GM21737 (cell line): ENCODE data around the gene NAXD.
A peak's percentile ranks its signal among the peaks of the same experiment; 100 is the strongest.
"Not testable (repeated sequence)": the region's sequence is repeated elsewhere in the genome, so short reads cannot be mapped to it uniquely, and the experiment has no call there.

Source experiments
- ATAC-seq: cut with Tn5 transposase; IDR thresholded peaks from one replicate; pipeline ENCODE4 v1.9.1; 2021; ENCODE audit warnings: mild to moderate bottlenecking, moderate library complexity; ENCODE audit not compliant: unreplicated experiment

NAXD gene

DNA sequence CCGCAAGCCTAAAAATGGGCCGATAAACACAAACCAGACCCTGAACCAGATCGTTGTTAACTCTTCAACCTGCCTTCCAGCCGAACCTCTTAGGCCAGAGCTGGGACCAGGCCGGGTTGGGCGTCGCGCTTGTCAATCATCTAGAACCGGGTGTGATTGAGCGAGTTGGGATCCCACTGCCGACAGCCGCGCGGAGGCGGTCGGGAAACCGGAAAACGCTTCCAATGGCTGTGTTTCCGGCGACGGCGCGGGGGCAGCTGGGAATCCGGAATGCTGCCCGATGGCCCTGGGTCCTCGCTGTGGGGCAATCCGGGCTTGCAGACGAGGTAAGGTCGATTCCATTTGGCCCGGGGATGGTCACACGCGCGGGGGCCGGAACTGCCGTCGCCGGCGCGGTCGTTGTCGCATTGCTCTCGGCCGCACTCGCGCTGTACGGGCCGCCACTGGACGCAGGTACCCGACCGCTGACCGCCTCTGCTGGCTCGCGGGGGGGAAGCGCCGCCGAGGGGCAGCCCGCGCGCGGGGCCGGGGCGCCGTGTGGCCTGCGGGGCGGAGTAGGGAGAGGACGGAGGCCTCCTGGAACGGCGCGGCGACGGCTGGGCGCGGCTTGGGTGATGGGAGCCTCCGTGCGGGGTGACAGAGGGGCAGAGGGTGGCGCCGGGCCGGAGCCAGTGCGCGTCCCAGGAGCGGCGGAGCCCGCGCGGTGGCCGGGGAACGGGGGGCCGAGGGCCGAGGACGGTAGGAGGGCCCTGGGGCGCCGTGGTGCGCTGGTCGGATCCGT lies at the start of gene NAXD:
Gene NAXD (plus strand): TSS at position 224 of the 781 bp plus-strand sequence. CDS start 57 bp downstream, at position 281.
- peak; percentile 62 for ATAC-seq

DNA sequence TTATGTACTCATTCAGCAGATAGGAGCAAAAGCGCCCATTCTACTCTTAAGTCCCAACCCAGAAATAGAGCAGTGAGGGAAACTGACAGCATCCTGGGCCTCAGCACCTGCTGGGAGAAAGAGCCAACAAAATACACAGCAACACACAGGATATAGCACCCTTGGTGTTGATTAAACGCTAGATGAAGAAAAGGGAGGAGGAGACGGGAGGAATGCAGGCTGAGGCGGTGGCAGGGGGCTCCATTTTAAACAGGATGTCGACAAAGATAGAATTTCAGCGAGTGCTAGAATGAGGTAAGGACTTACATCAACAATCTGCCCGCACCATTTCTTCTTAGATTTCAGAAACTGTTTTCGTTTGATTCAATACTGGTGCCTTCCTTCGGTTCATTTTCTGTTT lies 49.2 kb upstream of the NAXD start:
- ATAC-seq, result no peak

DNA sequence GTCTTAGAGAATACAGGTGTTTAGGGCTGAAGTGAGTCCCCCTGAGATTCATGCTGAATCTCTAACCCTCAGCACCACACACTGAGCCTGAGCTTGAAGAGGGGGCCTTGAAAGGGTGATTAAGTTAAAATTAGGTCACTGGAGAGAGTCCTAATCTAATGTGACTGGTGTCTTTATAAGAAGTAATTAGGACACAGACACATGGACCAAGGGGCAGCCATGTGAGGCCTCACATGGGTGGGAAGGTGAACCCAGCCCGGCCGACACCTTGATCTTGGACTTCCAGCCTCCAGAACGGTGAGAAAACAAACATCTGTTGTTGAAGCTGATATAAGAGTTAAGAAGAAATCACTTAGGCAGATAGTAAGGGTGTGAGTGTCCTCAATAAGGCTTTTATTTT lies 46.7 kb upstream of the NAXD start:
- no peak for ATAC-seq

DNA sequence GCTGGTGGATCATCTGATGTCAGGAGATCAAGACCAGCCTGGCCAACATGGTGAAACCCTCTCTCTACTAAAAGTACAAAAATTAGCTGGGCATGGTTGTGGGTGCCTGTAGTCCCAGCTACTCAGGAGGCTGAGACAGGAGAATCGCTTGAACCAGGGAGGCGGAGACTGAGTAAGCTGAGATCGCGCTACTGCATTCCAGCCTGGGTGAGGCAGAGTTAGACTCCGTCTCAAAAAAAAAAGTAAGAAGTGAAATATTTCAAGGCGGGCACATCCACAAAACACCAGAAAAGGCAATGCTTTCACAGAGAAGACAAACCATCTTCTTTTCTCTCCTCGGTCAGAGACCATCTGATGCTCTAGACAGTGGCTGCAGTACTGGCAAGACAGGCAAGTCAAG lies 45.4 kb upstream of the NAXD start:
- ATAC-seq, result not testable (repeated sequence)

DNA sequence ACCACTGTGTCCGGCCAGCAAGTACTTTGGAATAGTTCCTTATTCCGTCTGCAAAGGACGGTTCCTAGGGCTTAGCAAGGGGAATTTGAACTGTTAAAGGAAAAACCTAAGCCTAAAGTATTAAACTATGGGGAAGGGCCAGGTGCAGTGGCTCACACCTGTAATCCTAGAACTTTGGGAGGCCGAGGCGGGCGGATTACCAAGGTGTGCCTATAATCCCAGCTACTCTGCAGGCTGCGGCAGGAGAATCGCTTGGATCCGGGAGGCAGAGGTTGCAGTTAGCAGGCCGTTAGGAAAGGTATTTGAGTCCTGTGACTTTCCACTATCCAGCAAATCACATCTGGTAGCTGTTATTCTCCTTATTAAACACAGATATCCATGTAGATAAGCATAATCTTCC lies 44.5 kb upstream of the NAXD start:
- ATAC-seq, result no peak

DNA sequence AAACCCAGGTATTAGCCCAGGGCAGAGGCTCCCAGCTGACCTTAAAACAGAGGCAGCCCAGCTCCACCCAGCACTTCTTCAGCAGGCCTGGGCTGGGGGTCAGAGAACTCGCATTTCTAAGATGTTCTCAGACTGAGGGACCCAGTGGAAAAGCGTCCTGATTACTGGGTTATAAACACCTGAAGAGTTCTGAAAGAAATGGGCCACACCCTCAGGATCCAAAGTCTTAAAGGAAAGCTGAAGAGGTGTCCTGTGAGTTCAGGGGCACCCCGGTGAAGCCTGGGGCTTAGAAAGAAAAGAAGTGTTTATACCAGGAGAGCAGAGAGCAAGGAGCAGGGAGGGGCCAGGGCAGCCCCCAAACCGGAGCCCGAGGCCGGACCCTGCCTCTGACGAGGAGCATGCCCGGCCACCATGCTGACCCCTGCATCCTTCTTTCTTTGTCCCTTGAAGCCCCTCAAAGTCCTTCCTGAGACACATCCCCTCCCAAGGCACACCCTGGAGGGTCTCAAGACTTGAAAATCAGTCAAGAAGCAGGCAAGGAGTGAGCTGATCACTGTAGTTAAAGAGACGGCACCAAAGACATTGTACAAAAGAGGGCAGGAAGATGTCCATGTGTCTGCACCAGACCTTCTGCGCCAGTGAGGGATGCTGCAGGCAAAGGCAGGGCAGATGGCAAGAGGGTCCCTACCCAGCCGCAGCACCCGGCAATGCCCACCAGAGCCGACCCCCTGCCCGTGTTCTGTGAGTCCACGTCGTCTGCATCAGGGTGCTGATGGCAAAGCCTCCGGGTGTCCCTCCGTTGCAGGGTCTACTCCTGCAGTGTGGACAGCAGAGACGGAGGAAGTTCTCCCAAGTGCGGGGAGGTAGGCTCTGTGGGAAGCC lies 43.2 kb upstream of the NAXD start:
- ATAC-seq, result no peak

DNA sequence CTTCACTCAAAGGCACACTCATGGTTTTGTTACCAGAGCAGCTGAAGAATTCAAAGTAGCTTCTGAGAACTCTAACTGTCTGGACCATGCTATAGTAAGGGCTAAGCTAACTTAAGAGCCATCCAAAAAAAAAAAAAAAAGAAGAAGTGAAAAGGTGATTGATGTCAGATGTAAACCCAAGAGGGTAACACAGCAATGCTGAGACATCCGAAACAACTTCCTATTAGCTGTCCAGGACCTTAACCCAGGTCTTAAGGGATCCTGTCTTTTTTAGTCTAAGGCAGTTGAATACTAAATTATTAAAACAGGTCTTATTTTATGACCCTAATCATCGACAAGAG lies 42.6 kb upstream of the NAXD start:
- no peak for ATAC-seq

DNA sequence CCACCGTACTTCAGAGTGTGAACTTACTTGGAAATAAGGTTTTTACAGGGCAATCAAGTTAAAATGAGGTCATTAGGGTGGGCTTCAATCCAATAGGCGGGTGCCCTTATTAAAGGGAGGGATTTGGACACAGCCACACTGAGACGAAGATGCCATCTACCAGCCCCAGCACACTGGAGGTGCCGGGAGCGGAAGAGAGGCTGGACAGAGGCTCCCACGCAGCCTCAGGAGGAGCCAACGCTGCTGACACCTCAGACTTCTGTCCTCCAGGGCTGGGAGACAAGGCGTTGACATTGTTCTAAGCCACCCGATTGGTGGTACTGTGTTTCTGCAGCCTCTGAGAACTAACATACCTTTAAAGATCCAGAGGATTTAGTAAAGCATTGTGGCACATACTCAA lies 41.2 kb upstream of the NAXD start:
- no peak for ATAC-seq

DNA sequence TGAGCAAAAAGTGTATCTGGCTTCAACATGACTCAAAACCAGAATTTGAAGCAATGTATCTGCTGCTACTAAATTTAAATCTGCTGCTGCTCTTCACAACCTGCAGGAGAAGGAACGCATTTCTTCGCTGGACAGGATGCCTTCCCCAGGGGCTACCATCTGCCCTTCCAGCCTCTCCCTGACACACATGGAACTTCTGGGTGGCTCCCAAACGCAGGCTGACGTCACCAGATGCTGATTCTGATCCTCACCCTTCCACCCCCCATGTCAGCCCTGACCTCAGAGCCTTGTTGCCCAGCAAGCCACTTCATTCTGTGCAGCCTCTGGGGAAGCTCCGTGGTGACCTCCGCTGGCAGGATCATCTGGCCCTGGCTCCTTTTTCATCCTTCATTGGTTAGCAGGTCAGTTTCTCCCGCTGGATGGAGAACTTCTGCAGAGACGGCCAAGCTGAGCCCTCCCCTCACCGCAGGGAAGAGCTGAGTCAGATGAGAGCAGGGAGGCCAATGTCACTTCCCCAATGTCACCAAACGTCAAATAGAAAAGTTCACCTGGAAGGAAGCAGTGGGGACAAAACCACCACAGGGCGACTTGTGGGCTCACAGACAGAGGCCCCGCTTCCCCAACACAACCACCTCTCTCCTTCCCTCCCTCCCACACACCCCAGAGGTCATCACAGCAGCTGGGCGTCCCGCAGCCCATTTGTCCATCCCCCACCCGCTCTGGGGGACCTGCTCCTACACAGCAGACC lies 39.8 kb upstream of the NAXD start:
- peak; percentile 86 for ATAC-seq

DNA sequence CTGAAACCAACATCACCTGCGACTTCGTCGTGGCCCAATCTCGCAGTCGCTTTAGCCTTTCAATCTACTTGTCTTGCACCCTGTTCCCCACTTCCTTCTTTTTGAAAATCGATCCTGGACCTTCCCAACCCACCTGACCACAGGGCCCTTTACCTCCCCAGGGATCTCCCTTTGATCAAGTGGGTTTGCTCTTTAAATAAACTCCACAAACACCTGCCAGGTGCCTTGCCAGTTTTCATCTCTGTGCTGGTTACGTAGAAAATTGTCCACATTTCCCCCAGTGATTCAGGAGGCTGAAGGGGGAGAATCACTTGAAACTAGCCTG lies 39.3 kb upstream of the NAXD start:
- ATAC-seq, result no peak

DNA sequence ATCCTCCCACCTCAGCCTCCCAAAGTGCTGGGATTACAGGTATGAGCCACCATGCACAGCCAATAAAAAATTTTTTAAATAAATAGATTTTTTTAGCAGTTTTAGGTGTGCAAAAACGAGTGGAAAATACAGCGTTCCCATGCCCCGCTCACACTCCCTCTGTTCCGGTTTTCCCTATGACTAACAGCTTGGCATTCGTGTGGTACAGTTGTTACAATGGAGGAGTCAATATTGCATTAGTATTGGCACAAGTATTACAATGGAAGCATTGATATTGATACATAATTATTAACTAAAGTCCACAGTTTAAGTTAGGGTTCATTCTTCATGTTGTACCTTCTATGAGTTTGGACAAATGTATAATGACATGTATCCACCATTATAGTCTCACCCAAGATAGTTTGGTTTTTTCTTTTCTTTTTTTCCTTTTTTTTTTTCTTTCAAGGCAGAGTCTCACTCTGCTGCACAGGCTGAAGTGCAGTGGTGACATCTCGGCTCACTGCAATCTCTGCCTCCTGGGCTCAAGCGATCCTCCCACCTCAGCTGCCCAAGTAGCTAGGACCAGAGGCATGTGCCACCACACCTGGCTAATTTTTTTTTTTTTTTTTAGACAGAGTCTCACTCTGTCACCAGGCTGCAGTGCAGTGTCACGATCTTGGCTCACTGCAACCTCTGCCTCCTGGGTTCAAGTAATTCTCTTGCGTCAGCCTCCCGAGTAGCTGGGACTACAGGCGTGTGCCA lies 38.4 kb upstream of the NAXD start:
- no peak for ATAC-seq

DNA sequence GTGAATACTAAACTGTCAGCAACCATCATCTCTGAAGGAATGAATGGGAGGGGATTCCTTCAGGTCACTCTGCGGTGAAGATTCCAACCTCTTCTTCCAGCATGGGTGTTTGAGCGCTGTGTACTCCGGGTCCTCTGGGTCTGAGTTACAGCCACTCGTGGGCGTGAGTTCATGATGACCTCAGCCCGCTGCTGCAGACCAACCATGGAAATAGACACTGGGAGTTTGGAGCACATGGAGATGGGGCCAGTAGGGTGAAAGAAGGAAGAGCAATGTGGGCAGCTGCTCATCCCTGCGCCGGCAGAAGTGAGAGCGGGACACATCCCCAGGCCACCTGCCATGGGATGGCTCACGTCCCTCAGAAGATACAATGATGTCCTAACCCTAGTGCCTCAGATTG lies 37.0 kb upstream of the NAXD start:
- no peak for ATAC-seq

DNA sequence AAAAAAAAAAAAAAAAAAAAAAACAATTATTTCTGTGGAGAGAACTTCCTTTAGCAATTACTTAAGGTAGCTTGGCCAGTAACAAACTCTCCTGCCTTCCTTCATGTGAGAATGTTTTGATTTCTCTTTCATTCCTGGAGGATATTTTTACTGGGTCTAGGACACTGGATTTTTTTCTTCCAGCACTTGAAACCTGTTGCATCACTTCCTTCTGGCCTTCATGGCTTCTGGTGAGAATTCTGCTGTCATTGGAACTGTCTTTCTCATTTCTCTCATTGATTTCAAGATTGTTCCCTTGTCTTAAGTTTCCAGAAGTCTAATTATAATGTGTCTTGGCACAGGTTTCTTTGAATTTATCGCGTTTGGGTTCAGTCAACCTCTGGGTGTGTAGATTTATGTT lies 34.5 kb upstream of the NAXD start:
- ATAC-seq, result no peak

DNA sequence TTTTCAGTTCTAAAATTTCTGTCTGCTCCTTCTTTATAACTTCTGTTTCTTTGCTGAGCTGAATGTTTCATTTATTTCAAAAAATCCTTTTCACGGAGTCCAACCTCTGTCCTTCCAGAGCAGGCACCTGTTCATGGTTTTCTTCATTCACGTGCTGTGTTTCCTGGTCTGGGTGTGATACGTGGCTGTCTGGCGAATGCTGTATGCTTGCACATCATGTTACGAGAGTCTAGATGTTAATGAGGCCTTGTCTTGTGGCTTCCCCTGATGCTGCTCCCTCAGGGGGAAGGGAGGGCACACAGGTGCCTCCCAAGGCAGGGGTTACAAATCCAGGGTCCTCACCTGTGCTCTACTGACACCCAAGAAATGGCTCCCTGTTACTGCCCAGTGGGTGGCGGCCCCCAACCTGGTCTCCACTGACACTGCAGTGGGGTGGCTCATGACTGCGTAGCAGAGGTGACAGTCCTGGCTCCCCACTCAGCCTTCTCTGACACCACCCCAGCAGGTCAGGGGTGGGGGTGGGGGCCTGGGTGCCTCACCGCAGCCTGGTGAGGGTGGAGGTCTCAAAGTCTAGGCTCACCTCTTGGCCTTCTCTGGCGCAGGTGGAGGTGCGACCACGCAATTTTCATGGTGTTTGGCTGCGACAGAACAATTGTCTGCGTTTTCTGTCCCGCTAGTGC lies 33.7 kb upstream of the NAXD start:
- ATAC-seq, result no peak

DNA sequence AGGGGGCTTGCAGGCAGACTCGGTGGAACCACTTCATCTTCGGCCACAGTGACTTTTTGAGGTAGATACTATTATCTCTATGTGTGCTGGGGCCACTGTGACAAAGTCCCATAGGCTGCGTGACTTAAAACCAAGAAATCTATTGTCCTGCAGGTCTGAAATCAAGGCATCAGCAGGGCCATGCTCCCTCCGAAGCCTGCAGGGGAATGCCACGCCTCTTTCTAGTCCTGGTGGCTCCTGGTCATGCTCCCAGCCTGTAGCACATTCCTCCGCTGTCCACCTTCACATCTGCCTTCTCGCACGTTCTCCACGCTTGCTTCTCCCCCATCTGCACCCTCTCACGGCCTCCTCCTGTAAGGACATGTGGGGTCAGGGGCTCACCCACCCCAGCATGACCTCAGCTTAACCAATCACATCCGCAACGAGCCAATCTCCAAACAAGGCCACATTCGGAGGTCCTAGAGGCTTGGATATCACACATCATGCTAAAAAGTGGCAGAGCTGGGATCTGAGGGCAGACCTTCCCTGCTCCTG lies 32.9 kb upstream of the NAXD start:
- ATAC-seq, result no peak

DNA sequence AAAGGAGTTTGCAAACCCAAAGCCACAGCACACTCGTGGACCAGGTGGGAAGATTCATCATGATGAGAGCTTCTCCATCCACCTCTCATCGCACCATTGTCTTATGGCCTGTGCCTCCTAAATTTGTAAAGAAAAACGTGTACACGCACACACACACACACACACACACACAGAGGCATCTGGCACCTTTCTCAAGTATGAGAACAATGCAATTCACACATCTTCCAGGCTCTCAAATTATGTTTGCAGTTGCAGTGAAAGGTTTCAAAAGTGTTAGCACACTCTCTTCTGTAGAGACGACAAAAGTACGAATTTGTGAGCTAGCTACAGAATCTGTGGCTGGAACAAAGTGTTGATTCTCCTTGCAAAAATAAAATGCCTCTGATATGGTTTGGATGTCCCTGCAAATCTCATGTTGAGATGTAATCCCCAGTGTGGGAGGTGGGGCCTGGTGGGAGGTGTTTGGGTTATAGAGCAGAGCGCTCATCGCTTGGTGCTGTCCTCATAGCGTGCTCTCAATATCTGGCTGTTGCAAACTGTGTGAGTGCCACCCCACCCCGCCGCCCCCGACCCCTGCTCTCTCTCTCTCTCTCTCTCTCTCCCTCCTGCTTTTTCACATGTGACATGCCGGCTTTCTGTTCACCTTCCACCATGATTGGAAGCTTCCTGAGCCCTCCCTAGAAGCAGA lies 32.0 kb upstream of the NAXD start:
- ATAC-seq, result no peak

DNA sequence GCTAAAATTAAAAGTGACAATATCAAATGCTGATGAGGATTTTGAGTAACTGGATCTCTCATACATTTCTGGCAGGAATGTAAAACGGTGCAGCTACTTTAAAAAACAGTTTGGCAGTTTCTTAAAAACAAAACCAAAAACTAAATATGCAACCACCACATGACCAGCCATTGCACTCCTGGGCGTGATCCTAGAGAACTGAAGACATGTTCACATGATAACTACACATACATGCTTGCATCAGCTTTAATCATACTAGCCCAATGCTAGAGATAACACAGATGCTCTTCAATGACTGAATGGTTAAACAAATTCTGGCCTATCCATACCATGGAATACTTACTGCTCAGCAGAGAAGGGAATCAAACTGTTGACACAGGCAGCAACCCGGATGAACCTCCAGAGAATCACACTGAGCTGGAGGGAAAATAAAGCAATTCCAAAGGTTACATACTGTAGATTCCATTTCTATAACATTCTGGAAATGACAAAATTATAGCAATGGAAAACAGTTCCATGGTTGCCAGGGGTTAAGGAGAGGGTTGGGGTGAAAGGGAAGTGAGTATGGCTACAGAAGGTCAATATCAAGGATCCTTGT lies 25.5 kb upstream of the NAXD start:
- no peak for ATAC-seq

DNA sequence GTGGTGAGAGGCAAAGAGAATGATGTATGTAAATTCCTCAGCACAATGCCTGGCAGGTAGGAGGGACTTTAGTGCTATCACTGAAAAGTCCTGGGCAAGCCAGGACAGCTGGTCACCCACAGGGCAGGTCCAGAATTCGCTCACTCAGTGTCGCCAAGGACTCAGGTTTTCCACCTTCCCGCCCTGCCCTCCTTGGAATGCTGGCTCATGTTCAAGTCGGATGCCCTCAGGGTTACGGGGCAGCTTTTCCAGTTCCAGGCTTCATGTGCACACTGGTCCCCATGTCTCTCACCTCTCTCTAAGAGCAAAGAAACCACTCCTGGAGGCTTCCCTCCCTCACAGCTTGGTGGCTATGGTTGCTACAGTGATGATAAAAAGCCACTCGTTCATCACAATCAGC lies 24.8 kb upstream of the NAXD start:
- no peak for ATAC-seq

DNA sequence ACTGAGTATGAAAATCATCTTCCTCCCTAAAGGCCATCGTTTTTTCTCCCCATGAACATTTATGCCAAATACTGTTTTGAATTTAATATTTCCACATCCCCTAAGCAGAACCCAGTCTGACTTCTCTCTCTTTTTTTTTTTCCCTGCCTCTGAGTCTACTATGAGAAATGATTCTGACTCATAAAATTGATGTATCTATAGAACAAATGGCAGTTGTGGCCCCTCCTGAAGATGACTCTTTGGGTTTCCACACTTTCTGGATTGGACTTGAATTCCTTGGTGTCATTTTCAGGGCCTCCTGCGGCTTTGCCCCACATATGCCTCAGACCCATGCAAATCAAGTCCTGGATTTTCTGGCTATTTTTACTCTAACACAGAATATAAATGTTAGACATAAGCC lies 22.7 kb upstream of the NAXD start:
- no peak for ATAC-seq
